ENCODE measurements around the gene CCDC24.

Gene CCDC24

DNA sequence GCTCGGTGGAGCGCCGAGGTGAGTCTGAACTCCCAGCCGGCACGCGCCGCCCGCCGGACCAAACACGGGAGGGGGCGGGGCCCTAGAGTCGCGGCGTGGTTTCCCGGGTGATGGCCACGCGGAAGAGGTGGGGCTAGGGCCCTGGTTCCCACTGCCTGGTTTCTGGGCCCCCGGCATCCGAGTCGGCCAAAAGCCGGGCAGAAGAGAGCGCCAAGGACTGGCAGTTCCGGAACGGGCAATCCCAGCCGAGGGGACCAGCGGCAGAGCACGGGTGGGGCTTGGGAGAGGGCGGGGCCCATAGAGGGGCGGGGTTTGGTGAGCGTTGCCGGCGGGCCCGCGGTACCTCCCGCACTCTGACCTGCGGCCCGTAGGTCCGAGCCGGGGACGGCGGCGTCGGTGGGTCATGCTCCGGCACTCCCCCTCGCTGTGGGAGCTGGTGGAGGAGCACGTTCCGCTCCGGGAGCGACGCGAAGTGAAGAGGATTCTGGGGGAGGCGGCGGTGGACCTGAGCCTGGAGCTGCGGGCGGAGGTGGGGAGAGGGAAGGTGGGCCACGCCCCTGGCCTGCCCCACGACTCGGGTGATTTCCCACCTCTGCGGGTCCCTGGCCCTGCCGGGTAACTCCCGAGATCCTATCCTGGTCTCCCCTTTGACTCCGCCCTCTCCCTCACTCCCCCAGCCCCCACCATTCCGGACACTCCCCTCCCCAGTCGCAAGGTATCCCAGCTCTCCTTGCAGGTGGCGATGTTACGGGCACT, at the start of gene CCDC24:
TSS of gene CCDC24 (plus strand) at position 124 of the 756 bp plus-strand sequence. CDS start at position 404, 280 bp downstream.
- peak; percentile 79 for DNase-seq

DNA sequence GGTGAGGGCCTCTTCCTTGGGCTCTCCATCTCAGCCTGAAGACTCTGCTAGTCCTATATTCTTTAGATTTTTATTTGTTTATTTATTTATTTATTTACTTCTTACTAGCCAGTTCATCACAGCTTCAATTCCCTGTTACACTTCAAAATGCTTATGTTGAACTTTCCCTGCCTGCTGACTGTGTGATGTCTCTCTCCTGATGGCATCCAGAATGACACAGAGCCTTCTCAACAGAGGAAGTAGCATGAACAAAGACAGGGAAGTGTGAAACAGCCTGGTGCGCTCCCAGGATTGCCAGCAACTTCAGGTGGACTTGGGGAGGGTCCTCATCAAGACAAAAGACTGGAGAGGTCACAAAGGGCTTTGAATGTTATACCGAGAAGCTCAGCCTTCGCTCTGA, 49.0 kb upstream of the CCDC24 start:
- no peak for DNase-seq

DNA sequence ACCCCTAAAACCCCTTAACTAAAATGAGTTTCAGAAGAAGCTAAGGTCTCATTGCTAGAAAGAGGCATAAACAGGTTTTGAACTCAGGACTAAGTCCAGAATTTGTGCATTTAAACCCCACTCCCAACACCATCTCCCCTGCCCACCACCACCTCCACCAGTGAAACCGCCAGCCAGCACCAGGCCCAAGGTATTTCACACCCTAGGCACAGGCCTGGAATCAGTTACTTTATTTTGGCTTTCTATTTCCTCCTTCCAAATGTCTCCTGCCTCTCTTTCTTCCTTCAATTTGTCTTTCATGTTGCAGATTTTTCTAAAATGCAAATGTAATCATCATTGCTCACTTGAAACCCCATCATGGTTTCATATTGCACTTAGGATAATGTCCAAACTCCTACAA, 46.5 kb upstream of the CCDC24 start:
- no peak for DNase-seq

DNA sequence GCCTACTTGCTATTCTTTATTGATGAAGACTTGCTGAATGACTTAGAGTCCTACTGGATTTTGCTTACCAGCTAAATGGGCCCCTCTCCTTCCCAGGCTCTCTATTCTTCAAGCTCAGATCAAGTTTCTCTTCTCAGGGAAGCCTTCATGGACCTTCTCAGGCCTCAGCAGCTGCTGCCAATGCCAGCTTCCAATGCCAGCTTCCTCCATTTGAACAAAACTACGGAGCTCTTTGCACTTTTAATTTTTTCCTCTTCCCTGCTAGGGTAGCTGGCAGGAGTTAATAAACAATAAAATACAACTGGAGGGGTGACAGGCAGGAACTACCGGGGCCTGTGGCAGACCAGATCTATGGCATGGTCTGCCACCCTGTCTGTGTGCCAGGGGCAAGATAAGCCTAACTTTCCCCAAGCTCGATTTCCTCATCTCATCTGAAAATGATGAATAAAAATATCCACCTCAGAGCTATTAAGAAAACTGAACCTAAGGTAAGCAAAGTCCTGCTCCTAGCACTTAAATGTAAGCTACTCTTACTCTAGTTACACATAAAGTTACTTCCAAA, 45.6 kb upstream of the CCDC24 start:
- no peak for DNase-seq

DNA sequence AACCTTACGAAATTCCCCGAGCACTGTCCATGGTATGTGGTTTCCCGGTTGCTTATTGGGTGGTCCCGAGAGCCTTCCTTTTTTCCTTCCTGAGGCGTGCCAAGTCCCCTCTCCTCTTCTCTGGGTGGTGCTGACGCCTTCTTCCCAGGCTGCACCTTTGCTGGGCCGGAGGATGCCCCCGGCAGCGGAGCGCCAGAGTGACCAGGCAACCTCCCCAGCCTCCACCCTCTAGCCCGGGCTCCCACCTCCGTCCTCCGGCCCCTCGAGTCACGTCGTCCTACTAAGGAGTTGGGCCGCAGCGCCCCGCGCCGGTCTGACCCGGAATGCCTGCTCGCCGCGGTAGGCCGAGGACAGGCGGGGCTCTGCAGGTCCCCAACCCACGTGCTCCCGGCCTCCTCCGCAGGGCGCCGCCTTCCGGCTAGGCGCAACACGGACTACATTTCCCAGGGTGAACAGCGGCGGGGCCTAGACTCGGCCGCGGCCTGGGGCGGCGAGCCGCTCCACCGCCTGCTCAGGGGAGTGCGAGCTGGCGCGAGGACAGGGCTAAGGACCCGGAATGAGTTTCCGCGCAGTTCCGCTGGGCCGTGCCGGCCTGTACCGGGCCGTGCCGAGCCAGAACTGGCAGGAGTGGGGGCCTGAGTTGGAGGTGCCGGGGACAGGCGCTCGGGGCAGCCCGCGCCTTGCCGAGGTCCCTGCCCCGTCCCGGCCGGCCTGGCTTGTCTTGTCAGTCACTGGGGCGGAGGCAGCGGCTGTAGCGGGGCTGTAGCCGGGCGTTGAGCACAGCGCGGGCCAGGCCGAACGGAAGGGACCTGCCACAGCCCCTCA, 45.0 kb upstream of the CCDC24 start, which contains the start of gene IPO13:
TSS of gene IPO13 (plus strand) at position 715 of the 825 bp plus-strand sequence. CDS start 651 bp downstream, outside the sequence.
- peak; percentile 99 for DNase-seq

DNA sequence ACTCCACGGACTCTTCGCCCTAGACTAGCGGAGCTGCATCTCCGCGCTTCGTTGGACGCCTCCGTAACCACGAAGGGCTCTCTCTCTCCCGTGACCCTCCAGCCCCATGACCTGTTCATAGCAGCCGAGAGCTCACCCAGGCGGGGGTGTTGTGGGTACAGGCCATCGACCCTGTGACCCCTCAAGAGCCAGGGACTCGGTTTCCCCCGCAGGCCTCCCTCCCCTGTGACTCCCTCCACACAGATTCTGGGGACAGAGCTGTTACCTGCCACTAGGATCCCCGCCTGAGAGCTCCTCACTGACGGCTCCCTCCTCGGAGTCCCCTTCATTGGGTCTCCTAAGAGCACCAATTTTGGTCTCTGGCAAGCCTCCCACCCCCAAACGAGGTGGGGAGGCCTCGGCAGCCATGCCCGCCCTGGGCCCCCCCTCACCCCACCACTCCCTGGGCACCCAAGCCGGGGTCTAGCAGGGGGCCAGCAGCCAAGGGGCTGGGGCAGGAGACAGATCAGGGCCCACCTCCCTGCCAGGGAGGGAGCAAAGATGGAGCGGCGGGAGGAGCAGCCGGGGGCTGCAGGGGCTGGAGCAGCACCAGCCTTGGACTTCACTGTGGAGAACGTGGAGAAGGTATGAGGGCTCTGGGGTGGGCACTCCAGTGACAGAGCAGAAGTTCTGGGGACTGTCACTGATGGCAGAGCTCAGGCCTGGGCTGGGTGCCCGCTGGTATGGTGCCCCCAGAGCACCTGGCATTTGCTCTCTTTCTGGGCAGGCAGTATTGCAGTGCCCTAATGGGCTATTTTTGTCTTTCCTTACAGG, 44.1 kb upstream of the CCDC24 start:
- DNase-seq: no peak

DNA sequence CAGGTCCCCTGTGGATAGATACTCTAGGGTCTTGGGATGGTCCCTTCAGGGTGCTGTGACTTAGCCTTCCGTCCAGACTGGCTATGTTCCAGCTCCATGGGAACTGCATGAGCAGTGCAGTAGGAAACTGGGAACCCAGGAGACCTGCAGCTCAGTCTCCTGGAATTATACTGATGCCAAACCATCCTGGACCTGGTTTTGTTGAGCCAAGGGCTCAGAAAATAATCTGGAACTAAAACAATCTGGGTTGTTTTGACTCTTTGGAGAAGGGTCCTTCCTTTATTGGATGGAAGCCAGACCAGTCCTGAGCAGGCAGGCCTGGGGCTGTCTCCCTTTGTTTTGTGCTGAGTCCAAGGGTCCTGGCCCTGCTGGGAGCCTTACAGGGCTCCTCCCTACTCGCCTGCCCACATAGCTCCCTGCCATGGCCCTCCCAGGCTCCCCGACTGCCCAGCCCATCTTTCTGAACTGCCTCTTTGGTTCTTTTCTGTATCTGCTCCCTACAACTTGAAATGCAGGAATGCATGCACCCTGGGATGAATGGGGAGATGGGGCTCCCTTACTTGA, 43.4 kb upstream of the CCDC24 start:
- no peak for DNase-seq

DNA sequence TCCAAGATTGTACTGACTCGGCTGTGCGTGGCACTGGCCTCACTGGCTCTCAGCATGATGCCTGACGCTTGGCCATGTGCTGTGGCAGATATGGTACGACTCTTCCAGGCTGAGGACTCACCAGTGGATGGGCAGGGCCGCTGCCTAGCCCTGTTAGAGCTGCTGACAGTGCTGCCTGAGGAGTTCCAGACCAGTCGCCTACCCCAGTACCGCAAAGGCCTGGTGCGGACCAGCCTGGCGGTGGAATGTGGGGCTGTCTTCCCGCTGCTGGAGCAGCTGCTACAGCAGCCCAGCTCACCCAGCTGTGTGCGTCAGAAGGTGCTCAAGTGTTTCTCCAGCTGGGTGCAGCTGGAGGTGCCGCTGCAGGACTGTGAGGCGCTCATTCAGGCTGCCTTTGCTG, 41.7 kb upstream of the CCDC24 start:
- DNase-seq: no peak

DNA sequence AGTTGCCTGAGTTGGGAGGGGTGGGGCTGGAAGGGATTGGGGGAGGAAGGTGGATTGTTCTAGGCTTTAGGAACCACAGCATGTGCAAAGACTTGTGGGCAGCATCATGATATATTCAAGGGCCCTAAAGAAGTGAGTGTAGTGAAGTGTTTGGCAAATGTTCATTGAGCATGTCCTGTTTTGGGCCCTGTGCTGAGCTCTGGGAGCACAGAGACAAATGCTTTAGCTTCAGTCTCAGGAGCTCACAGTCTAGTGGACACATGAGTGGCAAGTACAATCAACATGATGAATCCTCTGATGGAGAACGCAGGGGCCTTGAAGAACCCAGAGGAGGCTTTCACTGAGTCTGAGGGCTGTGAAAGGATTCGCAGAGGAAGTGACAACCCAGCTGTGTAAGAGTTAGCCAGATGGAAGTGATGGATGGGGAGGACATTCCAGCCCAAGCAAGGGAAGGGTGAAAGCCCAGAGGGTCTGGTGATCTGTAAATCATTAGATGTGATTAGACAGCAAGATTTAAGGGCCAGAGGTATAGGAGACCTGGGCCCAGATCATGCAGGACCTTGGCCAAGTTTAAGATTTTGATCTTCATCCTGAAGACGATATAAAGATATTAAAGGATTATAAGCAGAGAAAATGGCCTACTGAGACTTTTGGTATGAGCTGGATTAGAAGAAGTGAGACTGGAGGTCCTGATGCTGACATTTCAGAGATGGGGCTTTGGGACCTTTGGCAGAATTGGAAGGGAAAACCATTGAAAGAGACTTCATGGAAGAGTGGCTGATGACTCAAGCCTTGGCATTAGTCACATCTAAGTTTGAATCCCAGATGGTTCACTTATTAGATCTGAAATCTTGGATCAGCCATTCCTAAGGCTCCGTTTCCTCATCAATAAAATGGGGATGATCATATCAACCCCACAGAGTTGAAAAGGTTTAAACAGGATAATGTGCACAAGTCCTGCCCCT, 40.1 kb upstream of the CCDC24 start:
- no peak for DNase-seq

DNA sequence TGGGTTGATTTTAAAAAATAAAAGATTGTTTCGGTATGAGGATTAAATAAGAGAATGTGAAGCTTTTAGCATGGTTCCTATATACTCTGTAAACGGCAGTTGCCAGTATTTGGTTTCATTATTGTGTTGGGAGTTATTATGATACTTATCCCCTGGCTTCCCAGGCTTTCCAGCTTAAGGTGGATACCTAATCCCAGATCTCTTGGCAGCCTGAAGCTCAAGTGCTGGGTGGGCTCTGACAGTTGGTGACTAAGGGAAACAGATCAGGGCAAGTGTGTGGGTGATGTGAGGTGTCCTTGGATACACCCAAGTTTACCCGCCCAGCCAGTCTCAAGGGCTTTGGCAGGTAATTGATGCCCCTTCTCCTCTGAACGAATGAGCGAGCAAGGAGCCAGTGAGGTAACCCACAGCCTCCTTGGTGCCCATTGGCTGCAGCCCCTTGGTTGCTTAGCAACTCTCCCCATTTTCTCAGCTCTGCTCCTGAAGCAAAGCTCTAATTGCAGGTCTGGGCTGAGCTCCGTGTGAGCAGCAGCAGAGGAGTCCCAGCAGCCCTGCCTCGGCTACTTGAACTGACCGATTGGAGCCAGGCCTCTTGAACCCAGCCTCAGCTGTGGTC, 38.6 kb upstream of the CCDC24 start:
- DNase-seq: no peak

DNA sequence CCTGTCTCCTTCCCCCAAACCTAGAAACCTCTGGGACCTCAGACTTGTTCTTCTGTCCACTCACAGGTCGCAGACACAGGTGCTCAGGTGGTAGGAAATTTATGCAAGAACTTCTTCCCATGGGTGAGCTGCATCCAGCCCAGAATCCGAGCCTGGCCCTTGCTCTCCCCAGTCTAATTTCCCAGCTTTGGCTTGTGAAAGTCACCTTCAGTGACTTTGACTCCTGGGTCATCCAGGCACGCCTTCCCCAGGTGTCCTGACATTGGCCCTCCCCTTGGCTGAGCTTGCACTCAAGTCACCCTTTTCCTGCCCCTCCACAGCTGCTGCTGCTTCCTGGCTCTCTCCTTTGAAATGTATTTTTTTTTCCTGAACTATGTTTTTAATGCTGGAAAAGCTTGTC, 38.0 kb upstream of the CCDC24 start:
- DNase-seq: no peak

DNA sequence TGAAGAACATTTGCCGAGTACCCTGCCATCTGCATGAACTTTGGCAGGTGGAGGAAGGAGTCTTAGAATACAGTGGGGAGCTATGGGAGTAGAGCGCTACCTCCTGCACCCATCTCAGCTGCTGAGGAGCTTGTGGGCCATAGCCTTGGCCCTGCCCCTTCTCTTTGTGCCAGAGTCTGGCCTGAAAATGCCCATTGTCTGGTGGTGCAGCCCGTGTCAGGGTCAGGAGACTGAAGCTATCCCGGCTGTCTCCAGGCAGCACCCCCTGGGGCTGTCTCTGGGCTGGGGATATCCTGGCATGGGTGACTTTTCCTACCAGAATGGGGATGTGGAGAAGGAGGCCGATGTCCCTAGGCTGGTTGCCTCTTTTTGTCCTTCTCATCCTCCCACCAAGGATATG, 37.4 kb upstream of the CCDC24 start:
- no peak for DNase-seq

DNA sequence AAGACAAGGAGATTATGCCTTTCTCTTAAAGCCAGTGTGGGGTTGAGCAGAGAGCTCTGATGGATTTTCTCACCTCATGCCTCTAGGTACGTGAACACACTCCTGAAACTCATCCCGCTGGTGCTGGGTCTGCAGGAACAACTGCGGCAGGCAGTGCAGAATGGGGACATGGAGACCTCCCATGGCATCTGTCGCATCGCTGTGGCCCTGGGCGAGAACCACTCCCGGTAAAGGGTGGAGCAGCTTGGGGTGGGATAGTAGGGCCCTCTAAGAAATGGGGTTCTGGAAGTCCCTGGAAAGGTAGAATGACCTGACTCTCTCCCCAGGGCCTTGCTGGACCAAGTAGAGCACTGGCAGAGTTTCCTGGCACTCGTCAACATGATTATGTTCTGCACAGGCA, 35.2 kb upstream of the CCDC24 start:
- DNase-seq: no peak

DNA sequence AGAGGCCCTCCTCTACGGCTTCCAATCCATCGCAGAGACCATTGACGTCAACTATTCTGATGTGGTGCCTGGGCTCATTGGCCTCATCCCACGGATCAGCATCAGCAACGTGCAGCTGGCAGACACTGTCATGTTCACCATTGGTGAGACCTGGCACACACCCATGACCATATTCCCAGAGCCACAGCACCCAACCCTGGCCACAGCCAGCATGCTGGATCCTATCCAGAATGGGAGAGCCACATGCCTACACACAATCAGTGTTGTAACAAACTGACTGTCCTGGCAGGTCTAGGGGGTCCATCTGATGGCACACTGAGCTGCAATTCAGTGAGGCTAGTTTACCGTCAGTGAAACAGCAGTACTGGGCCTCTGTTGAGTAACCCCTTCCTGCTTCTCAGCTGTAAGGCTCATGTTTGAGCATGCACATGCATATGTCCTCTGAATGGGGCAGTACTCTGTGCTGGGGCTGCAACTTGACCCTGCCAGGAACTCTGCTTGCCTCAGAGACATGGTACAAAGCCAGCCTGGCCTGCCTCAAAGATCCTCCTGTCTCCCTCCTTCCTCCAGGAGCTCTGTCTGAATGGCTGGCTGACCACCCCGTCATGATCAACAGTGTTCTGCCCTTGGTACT, 33.9 kb upstream of the CCDC24 start:
- DNase-seq: no peak

DNA sequence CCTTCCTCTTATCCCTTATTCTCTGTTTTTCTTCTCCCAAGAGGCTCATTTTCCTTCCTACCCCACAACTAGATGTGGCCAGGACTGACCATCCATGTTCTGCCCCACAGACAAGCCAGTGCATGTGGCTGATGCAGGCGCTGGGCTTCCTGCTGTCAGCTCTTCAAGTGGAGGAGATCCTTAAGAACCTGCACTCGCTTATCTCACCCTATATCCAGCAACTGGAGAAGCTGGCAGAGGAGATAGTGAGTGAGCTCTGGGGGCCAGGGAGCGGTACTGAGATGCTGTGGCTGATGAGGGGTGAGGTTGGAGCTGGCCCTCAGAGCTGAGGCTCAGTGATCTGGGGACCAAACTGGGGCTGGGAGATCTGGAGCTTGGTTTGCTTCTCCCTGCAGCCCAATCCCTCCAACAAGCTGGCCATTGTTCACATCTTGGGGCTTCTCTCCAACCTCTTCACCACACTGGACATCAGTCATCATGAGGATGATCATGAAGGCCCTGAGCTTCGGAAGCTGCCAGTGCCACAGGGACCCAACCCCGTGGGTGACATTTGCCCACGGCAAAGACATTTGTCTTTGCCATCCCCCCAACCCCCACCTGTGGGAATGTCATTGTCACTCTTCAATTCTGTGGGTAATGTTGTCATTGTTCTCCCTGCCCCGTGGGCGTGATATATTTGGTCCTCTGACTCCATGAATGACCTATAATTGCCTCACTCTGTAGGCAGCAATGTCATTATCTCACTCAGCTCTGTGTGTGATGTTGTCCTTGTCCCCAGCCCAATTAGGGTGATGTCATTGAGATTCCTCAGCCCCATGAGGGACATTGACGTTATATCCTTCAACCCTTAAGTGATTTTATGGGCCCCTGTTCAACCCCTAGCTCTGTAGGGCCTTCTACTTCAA, 32.8 kb upstream of the CCDC24 start:
- no peak for DNase-seq

DNA sequence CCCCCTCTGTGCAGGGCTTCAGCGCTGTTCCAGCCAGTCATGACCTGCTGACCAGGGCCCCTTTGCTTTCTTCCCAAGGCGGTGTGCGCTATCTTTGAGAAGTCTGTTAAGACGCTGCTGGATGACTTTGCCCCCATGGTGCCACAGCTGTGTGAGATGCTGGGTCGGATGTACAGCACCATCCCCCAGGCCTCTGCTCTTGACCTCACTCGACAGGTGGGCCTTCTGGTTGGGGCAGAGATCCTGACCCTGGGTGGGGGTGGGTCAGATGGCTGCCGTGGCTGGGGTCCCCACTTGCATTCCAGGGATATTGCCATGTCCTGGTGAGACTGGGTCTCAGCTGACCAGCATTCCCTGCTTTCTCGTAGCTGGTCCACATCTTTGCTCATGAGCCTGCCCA, 30.6 kb upstream of the CCDC24 start:
- no peak for DNase-seq

DNA sequence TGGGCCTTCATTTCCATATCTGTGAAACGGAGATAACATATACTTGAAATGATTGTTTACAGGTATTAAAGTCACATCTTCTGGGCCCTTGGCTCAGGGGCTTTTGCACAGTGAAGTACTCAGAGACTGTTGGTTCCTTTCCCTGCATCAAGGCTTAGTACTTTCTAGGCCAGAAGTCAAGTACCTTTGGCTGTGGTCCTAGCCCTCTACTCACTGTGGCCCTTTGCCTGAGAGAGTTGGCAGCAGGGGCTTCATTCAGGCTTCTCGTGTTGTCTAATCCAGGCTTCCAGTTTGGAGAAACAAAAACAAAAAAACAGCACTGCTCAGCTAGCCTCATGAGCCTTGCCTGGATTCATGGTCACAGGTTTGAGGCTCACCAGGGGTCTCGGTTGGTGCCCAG, 29.7 kb upstream of the CCDC24 start:
- DNase-seq: no peak

DNA sequence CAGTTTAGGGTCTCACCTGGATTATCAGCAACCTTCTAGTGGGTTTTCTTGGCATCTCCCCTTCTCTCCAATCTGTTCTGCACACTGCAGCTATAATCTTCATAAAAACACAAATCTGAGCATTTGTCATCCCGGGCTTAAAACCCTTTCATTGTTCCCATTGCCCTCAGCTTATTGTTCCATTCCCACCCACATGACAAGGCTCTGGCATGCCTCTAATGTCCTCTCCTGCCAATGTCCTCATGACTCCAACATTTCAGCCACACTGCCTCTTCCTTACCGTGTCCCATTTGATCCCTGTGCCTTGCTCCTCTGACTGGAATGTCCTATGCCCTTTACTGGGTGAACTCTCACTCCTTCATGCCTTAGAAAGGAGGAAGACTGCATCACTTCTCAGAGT, 29.1 kb upstream of the CCDC24 start:
- DNase-seq: no peak

DNA sequence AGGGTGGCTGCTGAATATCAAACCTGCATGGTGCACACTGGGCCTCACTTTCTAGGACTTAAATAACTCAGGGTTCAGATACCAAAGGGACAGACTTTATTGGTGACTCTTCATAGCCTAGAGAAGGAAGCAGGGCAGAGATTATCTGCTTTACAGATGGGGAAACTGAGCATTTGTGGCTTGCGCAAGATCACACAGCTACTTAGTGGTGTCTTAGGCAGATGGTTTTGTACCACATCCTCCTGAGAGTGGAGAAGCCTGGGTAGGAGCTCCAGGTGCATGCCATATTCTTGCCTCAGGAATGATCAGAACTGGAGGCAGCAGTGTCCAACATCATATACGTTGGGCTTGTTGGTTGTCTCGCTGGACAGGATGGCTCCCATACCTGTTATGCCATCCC, 28.4 kb upstream of the CCDC24 start:
- no peak for DNase-seq

Measured in activated T-cell treated with anti-CD3 and anti-CD28 coated beads, Interleukin-2, amount 50 U/mL, for 1 hour (primary cell).